Fibroblast of the aortic adventitia (primary cell): ENCODE measurements around the gene GNB1. TPM values are rescaled to one million over a fixed set of nuclear protein-coding genes. Genes with fewer than 3 reads are reported as not detected.

Source experiments
- DNase-seq: peaks from one replicate; pipeline ENCODE4 v3.0.0-alpha.2; 2010; ENCODE audit warnings: low read depth
- H3K4me3 ChIP-seq: 2 replicates; pipeline ENCODE4 v1.5.1; 2011; ENCODE audit warnings: low read depth, mild to moderate bottlenecking, control low read depth, low read length, moderate library complexity
- CTCF ChIP-seq: IDR thresholded peaks from 2 replicates; pipeline ENCODE4 v1.5.1; 2011; ENCODE audit warnings: mild to moderate bottlenecking, low read length, control low read depth, inconsistent platforms; ENCODE audit not compliant: insufficient read depth
- total RNA-seq: library from RNA; depleted of rRNA; stranded (reverse); fragments of >200 nt; gene quantifications from 2 replicates; pipeline ENCODE4 v1.2.3, GENCODE V29; 2012; ENCODE audit warnings: low replicate concordance

Gene GNB1
- total RNA-seq, 1 donor = 108 TPM

- DNase-seq = no peak
- no peak for TF ChIP-seq CTCF
- no peak overlapping the region for H3K4me3 ChIP-seq
Observed at GRCh38 chr1:1768249-1768992, 122.5 kb downstream of the GNB1 start.

GRCh38 chr1:1764876-1765470 lies 125.9 kb downstream of the GNB1 start:
- H3K4me3 ChIP-seq = no peak overlapping the region
- TF ChIP-seq CTCF = no peak
- DNase-seq = no peak

GRCh38 chr1:1763657-1764621 lies 126.9 kb downstream of the GNB1 start:
- no peak for DNase-seq
- TF ChIP-seq CTCF = no peak
- H3K4me3 ChIP-seq = no peak overlapping the region

GRCh38 chr1:1761504-1762376 lies 129.1 kb downstream of the GNB1 start:
- H3K4me3 ChIP-seq = no peak overlapping the region
- TF ChIP-seq CTCF = no peak
- no peak for DNase-seq

- no peak for TF ChIP-seq CTCF
Observed at GRCh38 chr1:1760715-1761114, 130.2 kb downstream of the GNB1 start.

GRCh38 chr1:1760345-1760650 lies 130.6 kb downstream of the GNB1 start:
- no peak for TF ChIP-seq CTCF
- no peak for DNase-seq
- no peak overlapping the region for H3K4me3 ChIP-seq

More at GRCh38 chr1:1760715-1761114, 130.2 kb downstream of the GNB1 start:
- no peak overlapping the region for H3K4me3 ChIP-seq
- DNase-seq = no peak
